Measurements from ENCODE around the gene LDLRAD4. TPM values are rescaled to one million over a fixed set of nuclear protein-coding genes. Genes with fewer than 3 reads are reported as not detected.
A peak's percentile ranks its signal among the peaks of the same experiment; 100 is the strongest.

LDLRAD4 gene
- total and polyA plus RNA-seq, 5 donors from 2014 or later: 42.4 to 207 (median 49.8) TPM

DNA sequence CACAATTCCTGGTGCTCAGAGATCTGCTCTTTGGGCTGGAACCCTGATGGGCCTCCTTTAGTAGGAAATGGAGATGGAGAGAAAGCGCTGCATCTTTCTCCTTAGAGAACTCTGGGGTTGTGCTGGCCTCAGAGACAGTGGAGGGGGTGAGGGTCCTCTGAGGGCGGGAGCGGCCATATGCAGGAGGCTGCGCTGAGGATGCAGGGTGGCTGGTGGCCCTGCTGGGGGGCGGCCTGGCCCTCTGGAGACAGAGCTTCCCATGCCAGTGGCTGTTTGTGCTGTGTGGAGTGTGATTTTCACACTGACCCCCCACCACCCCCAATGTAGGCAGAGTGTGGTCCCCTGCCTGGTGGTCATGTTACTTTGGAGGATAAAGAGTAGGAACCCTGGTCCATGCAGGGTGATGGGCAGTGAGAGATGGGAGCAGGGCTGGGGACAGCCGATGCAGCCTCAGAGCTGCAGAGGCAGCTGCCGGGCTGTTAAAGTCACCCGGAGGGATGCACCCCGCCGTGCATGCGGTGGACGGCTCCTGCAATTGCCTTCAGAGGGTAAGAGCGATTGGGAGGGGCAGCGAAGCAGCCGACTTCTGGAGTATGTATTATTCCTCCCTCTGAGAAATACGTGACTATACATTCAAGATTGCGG is 313.2 kb downstream of the LDLRAD4 start:
- no peaks in the 10 kb centered on the region for H3K27me3 Mint-ChIP-seq
- Histone ChIP-seq H3K4me1 (ENCODE audit: control insufficient read depth, insufficient read depth, low read length, poor library complexity, severe bottlenecking) (peaks cover 9% of the 10 kb centered on the region), H3K9me3 (ENCODE audit: control insufficient read depth in 2 of 2, low read length in 2 of 2) (no peaks in the 10 kb centered on the region), H3K36me3 (ENCODE audit: control insufficient read depth, insufficient read depth, low read length) (peaks cover 17% of the 10 kb centered on the region), H3K27ac (ENCODE audit: insufficient read depth, low read length, poor library complexity, severe bottlenecking) (no peak overlapping the region), H3K4me3 (ENCODE audit: low read depth, low read length) (no peak overlapping the region), H3K27me3 (ENCODE audit: control insufficient read depth, insufficient read depth, low read length) (no peaks in the 10 kb centered on the region)
- H3K4me1 Mint-ChIP-seq: peaks cover 44 to 75% (median 55%) of the 10 kb centered on the region in 4 donors
- no peaks in the 10 kb centered on the region for H3K9me3 Mint-ChIP-seq
- peak overlapping the region in 1 of 3 donors; percentile 64 for H3K27ac Mint-ChIP-seq
- no peak for DNase-seq
- ATAC-seq (ENCODE audit: low read depth in 2 of 2): no peak
- H3K36me3 Mint-ChIP-seq: peaks cover 12% of the 10 kb centered on the region
- H3K4me3 Mint-ChIP-seq: peak overlapping the region in 1 of 4 donors; percentile 16

DNA sequence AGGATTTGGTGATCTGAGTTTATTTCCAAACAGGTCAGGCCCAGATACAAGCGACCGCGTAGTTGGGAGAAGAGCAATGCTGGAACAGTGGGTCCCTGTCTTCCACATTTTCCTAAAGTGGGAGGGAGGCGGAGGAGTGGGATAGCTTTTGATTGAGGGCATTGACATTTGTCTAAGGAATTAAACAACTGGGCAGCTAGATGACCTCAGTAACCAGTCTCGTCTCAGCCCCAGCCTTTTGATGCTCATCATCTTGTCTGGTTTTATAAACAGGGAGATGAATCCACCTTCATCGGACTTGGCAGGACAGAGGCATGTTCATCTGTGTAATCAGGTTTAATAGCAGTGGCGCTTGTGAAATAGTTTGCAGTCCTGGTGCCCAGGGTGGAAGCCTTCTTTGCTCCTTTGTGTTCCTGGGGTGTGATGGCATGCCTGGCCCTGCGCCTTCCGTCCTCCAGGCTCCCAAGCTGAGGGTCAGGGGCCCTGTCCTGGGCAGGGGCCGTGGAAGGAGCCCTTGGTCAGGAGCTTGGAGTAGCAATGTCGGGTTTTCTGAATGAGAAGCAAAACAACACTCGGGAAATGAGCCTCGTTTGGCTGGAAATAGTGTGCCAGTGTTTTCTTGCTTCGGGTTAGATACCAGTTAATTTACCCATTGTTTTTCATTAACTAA is 314.0 kb downstream of the LDLRAD4 start:
- no peaks in the 10 kb centered on the region for H3K27me3 Mint-ChIP-seq
- H3K4me1 Mint-ChIP-seq: peaks cover 47 to 77% (median 53%) of the 10 kb centered on the region in 4 donors
- peak overlapping the region in 1 of 3 donors; percentile 84 for H3K27ac Mint-ChIP-seq
- no peak for DNase-seq
- no peaks in the 10 kb centered on the region for H3K9me3 ChIP-seq (ENCODE audit: control insufficient read depth in 2 of 2, low read length in 2 of 2)
- H3K4me1 ChIP-seq (ENCODE audit: control insufficient read depth, insufficient read depth, low read length, poor library complexity, severe bottlenecking): peaks cover 16% of the 10 kb centered on the region
- no peaks in the 10 kb centered on the region for H3K9me3 Mint-ChIP-seq
- H3K27me3 ChIP-seq (ENCODE audit: control insufficient read depth, insufficient read depth, low read length): no peaks in the 10 kb centered on the region
- H3K36me3 Mint-ChIP-seq: peaks cover 10% of the 10 kb centered on the region
- H3K4me3 Mint-ChIP-seq: peak overlapping the region in 1 of 4 donors; percentile 16
- peaks cover 11% of the 10 kb centered on the region for H3K36me3 ChIP-seq (ENCODE audit: control insufficient read depth, insufficient read depth, low read length)
- no peak for ATAC-seq (ENCODE audit: low read depth in 2 of 2)
- H3K27ac ChIP-seq (ENCODE audit: insufficient read depth, low read length, poor library complexity, severe bottlenecking): no peak overlapping the region
- no peak overlapping the region for H3K4me3 ChIP-seq (ENCODE audit: low read depth, low read length)

DNA sequence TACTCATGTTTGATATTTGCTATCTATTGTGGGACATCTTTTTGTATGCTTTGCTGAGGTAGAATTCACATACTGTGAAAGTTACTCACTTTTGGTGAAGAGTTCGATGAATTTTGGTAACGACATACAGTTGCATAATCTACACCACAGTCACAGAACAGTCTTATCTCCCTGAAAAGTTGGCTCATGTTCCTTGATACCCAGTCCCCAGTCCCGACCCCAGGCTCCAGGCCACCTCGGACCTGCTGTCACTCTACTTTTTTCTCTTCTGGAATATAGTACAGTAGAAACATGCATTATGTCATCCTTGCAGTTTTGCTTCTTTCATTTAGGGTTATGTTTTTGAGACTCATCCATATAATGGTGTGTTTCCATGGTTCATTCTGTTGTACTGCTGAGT is 316.1 kb downstream of the LDLRAD4 start:
- peaks cover 3% of the 10 kb centered on the region for H3K36me3 ChIP-seq (ENCODE audit: control insufficient read depth, insufficient read depth, low read length)
- Mint-ChIP-seq H3K4me1 (peaks cover 64 to 85% (median 65%) of the 10 kb centered on the region in 4 donors), H3K4me3 (peak overlapping the region in 1 of 4 donors; percentile 9), H3K36me3 (peaks cover 6% of the 10 kb centered on the region), H3K9me3 (no peaks in the 10 kb centered on the region), H3K27me3 (no peaks in the 10 kb centered on the region), H3K27ac (peak overlapping the region in 1 of 3 donors; percentile 2)
- H3K9me3 ChIP-seq (ENCODE audit: control insufficient read depth in 2 of 2, low read length in 2 of 2): no peaks in the 10 kb centered on the region
- H3K4me3 ChIP-seq (ENCODE audit: low read depth, low read length): no peak overlapping the region
- H3K27me3 ChIP-seq (ENCODE audit: control insufficient read depth, insufficient read depth, low read length): no peaks in the 10 kb centered on the region
- DNase-seq (no peak), ATAC-seq (ENCODE audit: low read depth in 2 of 2) (no peak)
- peaks cover 33% of the 10 kb centered on the region for H3K4me1 ChIP-seq (ENCODE audit: control insufficient read depth, insufficient read depth, low read length, poor library complexity, severe bottlenecking)
- H3K27ac ChIP-seq (ENCODE audit: insufficient read depth, low read length, poor library complexity, severe bottlenecking): no peak overlapping the region

DNA sequence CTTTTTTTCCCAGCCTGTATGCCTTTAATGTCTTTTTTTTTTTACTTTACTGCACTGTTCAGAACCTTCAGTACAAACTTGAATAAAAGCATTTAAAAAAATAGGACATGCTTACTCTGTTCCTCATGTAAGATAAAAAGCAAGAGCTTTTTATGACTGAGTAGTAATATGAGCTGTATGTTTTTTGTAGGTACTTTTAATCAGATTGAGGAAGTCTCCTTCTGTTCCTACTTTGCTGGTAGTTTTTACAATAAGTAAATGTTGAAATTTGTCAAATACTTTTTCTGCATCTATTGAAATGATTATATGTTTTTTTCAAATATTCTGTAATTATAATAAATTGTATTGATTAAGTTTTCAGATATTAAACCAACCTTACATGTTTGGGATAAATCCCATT is 318.0 kb downstream of the LDLRAD4 start:
- DNase-seq: no peak
- no peaks in the 10 kb centered on the region for H3K9me3 ChIP-seq (ENCODE audit: control insufficient read depth in 2 of 2, low read length in 2 of 2)
- H3K27ac ChIP-seq (ENCODE audit: insufficient read depth, low read length, poor library complexity, severe bottlenecking): no peak overlapping the region
- Mint-ChIP-seq H3K4me3 (peak overlapping the region in 1 of 4 donors; percentile 7), H3K36me3 (peaks cover 6% of the 10 kb centered on the region), H3K27ac (peak overlapping the region in 1 of 3 donors; percentile 25), H3K27me3 (no peaks in the 10 kb centered on the region), H3K9me3 (no peaks in the 10 kb centered on the region), H3K4me1 (peaks cover 58 to 94% (median 68%) of the 10 kb centered on the region in 4 donors)
- ATAC-seq (ENCODE audit: low read depth in 2 of 2): no peak
- no peaks in the 10 kb centered on the region for H3K27me3 ChIP-seq (ENCODE audit: control insufficient read depth, insufficient read depth, low read length)
- H3K36me3 ChIP-seq (ENCODE audit: control insufficient read depth, insufficient read depth, low read length): peaks cover 2% of the 10 kb centered on the region
- peak overlapping the region; percentile 5 for H3K4me3 ChIP-seq (ENCODE audit: low read depth, low read length)
- H3K4me1 ChIP-seq (ENCODE audit: control insufficient read depth, insufficient read depth, low read length, poor library complexity, severe bottlenecking): peaks cover 45% of the 10 kb centered on the region

DNA sequence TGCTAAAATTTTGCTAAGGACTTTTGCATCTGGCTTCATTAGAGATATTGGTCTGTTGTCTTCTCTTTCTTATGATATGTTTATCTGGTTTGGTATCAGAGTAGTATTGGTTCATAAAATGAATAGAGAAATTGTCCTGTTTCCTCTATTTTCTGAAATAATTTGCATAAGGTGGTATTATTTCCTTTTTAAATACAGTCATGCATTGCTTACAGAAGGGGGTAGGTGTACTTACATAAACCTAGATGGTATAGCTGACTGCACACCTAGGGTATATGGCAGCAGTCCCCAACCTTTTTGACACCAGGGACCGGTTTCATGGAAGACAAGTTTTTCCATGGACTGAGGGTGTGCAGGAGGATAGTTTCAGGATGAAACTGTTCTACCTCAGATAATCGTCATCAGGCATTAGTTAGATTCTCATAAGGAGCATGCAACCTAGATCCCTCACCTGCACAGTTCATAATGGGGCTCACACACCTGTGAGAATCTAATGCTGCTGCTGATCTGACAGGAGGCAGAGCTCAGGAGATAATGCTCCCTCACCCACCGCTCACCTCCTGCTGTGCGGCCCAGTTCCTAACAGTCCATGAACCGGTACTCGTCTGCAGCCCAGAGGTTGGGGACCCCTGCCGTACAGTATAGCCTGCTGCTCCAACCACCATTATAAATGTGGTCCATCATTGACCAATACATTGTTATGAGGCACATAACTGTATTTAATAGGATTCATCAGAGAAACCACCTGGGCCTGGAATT is 318.6 kb downstream of the LDLRAD4 start:
- ATAC-seq (ENCODE audit: low read depth in 2 of 2): no peak
- Mint-ChIP-seq H3K27ac (peak overlapping the region; percentile 33 to 52 (median 39)), H3K9me3 (no peaks in the 10 kb centered on the region), H3K4me1 (peaks cover 58 to 94% (median 66%) of the 10 kb centered on the region in 4 donors), H3K4me3 (no peak overlapping the region), H3K27me3 (no peaks in the 10 kb centered on the region), H3K36me3 (peaks cover 6% of the 10 kb centered on the region)
- Histone ChIP-seq H3K27ac (ENCODE audit: insufficient read depth, low read length, poor library complexity, severe bottlenecking) (no peak overlapping the region), H3K27me3 (ENCODE audit: control insufficient read depth, insufficient read depth, low read length) (no peaks in the 10 kb centered on the region), H3K9me3 (ENCODE audit: control insufficient read depth in 2 of 2, low read length in 2 of 2) (no peaks in the 10 kb centered on the region), H3K36me3 (ENCODE audit: control insufficient read depth, insufficient read depth, low read length) (peaks cover 6% of the 10 kb centered on the region), H3K4me3 (ENCODE audit: low read depth, low read length) (peak overlapping the region; percentile 4), H3K4me1 (ENCODE audit: control insufficient read depth, insufficient read depth, low read length, poor library complexity, severe bottlenecking) (peaks cover 45% of the 10 kb centered on the region)
- DNase-seq: peak in 1 of 3 donors; percentile 33

DNA sequence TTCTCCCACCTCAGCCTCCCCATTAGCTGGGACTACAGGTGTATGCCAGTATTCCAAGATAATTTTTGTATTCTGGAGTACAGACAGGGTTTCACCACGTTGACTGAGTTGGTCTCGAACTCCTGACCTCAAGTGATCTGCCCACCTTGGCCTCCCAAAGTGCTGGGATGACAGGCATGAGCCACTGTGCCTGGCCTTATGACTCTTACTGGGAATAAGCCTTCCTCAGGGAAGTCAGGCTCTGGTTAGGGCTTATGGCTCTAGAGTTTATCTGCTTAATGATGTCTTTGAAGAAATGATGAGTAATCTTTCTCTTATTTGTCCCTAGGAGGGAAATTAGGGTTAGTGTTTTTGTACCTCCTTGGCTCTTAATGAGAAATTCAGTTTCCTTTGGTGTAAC is 320.1 kb downstream of the LDLRAD4 start:
- H3K9me3 Mint-ChIP-seq: peaks cover 0 to 2% (median 0%) of the 10 kb centered on the region in 7 donors
- no peaks in the 10 kb centered on the region for H3K27me3 Mint-ChIP-seq
- H3K4me3 Mint-ChIP-seq: peak overlapping the region; percentile 24 to 86 (median 71)
- H3K4me1 ChIP-seq (ENCODE audit: control insufficient read depth, insufficient read depth, low read length, poor library complexity, severe bottlenecking): peaks cover 45% of the 10 kb centered on the region
- H3K36me3 Mint-ChIP-seq: peaks cover 16% of the 10 kb centered on the region
- H3K9me3 ChIP-seq (ENCODE audit: control insufficient read depth in 2 of 2, low read length in 2 of 2): no peaks in the 10 kb centered on the region
- ATAC-seq (ENCODE audit: low read depth in 2 of 2): no peak
- H3K27ac Mint-ChIP-seq: peak overlapping the region; percentile 80 to 91 (median 88)
- H3K27ac ChIP-seq (ENCODE audit: insufficient read depth, low read length, poor library complexity, severe bottlenecking): peak overlapping the region; percentile 38
- no peaks in the 10 kb centered on the region for H3K27me3 ChIP-seq (ENCODE audit: control insufficient read depth, insufficient read depth, low read length)
- peaks cover 50 to 86% (median 58%) of the 10 kb centered on the region in 4 donors for H3K4me1 Mint-ChIP-seq
- H3K36me3 ChIP-seq (ENCODE audit: control insufficient read depth, insufficient read depth, low read length): peaks cover 13% of the 10 kb centered on the region
- peak overlapping the region; percentile 52 for H3K4me3 ChIP-seq (ENCODE audit: low read depth, low read length)
- no peak for DNase-seq

DNA sequence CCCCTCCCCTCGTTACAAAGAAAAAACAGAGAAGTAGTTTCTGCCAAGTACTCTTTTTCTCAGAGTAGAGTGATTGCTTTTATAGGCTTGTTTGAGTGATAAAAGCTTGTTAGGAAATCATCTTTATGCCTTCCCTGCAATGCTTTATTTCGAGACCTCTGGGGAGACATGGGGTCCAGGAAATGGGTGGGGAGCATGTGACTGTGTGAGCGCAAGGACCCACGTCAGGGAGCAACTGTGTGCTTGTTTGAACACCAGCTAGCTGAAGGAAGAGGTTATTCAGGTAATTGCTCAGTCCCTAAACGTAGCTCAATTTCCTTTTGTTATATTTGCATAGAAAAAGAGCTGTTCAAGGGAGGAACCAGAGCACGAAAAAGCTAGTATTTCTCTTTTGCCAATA is 320.5 kb downstream of the LDLRAD4 start:
- H3K27ac Mint-ChIP-seq: peak overlapping the region; percentile 80 to 91 (median 88)
- Histone ChIP-seq H3K27ac (ENCODE audit: insufficient read depth, low read length, poor library complexity, severe bottlenecking) (peak overlapping the region; percentile 38), H3K9me3 (ENCODE audit: control insufficient read depth in 2 of 2, low read length in 2 of 2) (no peaks in the 10 kb centered on the region), H3K27me3 (ENCODE audit: control insufficient read depth, insufficient read depth, low read length) (no peaks in the 10 kb centered on the region), H3K36me3 (ENCODE audit: control insufficient read depth, insufficient read depth, low read length) (peaks cover 15% of the 10 kb centered on the region), H3K4me1 (ENCODE audit: control insufficient read depth, insufficient read depth, low read length, poor library complexity, severe bottlenecking) (peaks cover 45% of the 10 kb centered on the region), H3K4me3 (ENCODE audit: low read depth, low read length) (peak overlapping the region; percentile 52)
- H3K9me3 Mint-ChIP-seq: peaks cover 0 to 2% (median 0%) of the 10 kb centered on the region in 7 donors
- H3K4me3 Mint-ChIP-seq: peak overlapping the region; percentile 24 to 86 (median 71)
- DNase-seq: peak in 2 of 3 donors; percentile 64 to 83
- H3K36me3 Mint-ChIP-seq: peaks cover 19% of the 10 kb centered on the region
- ATAC-seq (ENCODE audit: low read depth in 2 of 2): peak; percentile 92 to 97
- H3K4me1 Mint-ChIP-seq: peaks cover 45 to 86% (median 54%) of the 10 kb centered on the region in 4 donors
- no peaks in the 10 kb centered on the region for H3K27me3 Mint-ChIP-seq
